ENCODE data around the gene PLCB4.

Gene PLCB4

DNA sequence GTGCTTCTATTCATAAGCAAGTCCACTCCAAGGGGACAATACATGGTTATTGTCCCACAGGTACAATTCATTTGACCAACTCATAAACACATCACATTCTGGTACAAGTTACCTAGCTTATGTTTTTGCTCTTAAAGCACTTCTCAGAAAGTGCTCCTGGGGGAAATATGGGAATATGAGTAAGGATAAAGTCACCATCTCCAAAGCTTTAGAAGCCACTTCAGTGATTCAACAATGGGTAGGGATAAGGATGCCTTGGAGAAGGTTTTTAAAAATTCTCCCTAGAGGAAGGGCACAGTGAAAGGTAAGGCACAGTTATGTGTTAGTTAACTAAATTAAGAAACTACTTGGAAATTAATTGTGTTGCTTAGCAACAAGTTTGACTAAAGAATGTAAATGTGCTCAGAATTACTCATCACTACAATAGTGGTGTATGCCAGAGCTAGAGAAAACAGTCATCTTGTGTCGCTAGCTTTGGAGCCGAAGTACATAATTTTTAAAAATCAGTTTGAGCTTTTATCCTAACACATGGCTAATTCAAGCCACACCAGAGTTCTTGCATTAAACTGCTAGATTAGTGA is 406.0 kb downstream of the PLCB4 start:
- H4K20me1 ChIP-seq (ENCODE audit: insufficient read depth, low read length, poor library complexity, severe bottlenecking): no peaks in the 10 kb centered on the region
- no peak overlapping the region for H2AFZ ChIP-seq (ENCODE audit: low read length)
- H3K4me1 ChIP-seq (ENCODE audit: insufficient read depth, low read length, poor library complexity, severe bottlenecking): peaks cover 7% of the 10 kb centered on the region
- H3K9me2 ChIP-seq (replicated peaks; ENCODE audit: low read depth, low read length): no peaks in the 10 kb centered on the region
- H3K36me3 ChIP-seq (ENCODE audit: insufficient read depth, low read length): no peaks in the 10 kb centered on the region
- H3F3A ChIP-seq (ENCODE audit: low read depth): no peaks in the 10 kb centered on the region
- H3K4me3 ChIP-seq (ENCODE audit: low read length, poor library complexity, severe bottlenecking): no peak overlapping the region
- TF ChIP-seq EZH2phosphoT487 (IDR thresholded peaks at IDR 0.05; ENCODE audit: borderline replicate concordance): no peak
- TF ChIP-seq, protein P1, sequence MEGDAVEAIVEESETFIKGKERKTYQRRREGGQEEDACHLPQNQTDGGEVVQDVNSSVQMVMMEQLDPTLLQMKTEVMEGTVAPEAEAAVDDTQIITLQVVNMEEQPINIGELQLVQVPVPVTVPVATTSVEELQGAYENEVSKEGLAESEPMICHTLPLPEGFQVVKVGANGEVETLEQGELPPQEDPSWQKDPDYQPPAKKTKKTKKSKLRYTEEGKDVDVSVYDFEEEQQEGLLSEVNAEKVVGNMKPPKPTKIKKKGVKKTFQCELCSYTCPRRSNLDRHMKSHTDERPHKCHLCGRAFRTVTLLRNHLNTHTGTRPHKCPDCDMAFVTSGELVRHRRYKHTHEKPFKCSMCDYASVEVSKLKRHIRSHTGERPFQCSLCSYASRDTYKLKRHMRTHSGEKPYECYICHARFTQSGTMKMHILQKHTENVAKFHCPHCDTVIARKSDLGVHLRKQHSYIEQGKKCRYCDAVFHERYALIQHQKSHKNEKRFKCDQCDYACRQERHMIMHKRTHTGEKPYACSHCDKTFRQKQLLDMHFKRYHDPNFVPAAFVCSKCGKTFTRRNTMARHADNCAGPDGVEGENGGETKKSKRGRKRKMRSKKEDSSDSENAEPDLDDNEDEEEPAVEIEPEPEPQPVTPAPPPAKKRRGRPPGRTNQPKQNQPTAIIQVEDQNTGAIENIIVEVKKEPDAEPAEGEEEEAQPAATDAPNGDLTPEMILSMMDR (conservative IDR thresholded peaks at IDR 0.05; ENCODE audit: low read length): no peak
- H3K9ac ChIP-seq (ENCODE audit: low read depth, low read length, poor library complexity, severe bottlenecking): no peak overlapping the region
- no peak overlapping the region for H3K4me2 ChIP-seq (ENCODE audit: low read depth, low read length, poor library complexity, severe bottlenecking)
- no peaks in the 10 kb centered on the region for H3K79me2 ChIP-seq (ENCODE audit: insufficient read depth, low read length)
- H3K9me3 ChIP-seq (ENCODE audit: insufficient read depth, low read depth, low read length): no peaks in the 10 kb centered on the region
- H3K27me3 ChIP-seq (ENCODE audit: insufficient read depth, low read length, poor library complexity, severe bottlenecking): no peaks in the 10 kb centered on the region

DNA sequence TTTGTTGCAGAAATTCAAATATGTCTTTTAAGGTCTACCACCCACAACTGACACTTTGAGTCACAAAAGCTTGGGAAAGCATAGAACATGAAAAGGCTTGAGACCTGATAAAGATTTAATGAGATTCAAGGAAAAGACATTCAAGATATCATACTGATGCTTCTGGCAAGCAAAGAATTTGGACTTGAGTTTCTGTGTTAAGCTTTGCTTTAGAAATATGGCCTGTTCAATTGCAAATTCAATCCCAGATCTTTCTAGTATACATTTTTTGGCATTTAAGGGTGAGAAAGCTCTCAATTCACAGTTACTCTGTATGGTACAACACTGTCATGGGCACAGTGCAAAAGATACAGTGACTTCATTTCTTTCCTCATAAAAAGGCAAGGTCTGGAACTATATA is 406.6 kb downstream of the PLCB4 start:
- H3K4me3 ChIP-seq (ENCODE audit: low read length, poor library complexity, severe bottlenecking): no peak overlapping the region
- H3K9me2 ChIP-seq (replicated peaks; ENCODE audit: low read depth, low read length): no peaks in the 10 kb centered on the region
- no peaks in the 10 kb centered on the region for H3K36me3 ChIP-seq (ENCODE audit: insufficient read depth, low read length)
- peaks cover 7% of the 10 kb centered on the region for H3K4me1 ChIP-seq (ENCODE audit: insufficient read depth, low read length, poor library complexity, severe bottlenecking)
- H3K27me3 ChIP-seq (ENCODE audit: insufficient read depth, low read length, poor library complexity, severe bottlenecking): no peaks in the 10 kb centered on the region
- TF ChIP-seq, protein P1 (conservative IDR thresholded peaks at IDR 0.05; ENCODE audit: low read length): no peak
- no peak for TF ChIP-seq EZH2phosphoT487 (IDR thresholded peaks at IDR 0.05; ENCODE audit: borderline replicate concordance)
- H3K4me2 ChIP-seq (ENCODE audit: low read depth, low read length, poor library complexity, severe bottlenecking): no peak overlapping the region
- H3K9me3 ChIP-seq (ENCODE audit: insufficient read depth, low read depth, low read length): no peaks in the 10 kb centered on the region
- H3F3A ChIP-seq (ENCODE audit: low read depth): no peaks in the 10 kb centered on the region
- no peak overlapping the region for H2AFZ ChIP-seq (ENCODE audit: low read length)
- no peak overlapping the region for H3K9ac ChIP-seq (ENCODE audit: low read depth, low read length, poor library complexity, severe bottlenecking)
- no peaks in the 10 kb centered on the region for H4K20me1 ChIP-seq (ENCODE audit: insufficient read depth, low read length, poor library complexity, severe bottlenecking)
- H3K79me2 ChIP-seq (ENCODE audit: insufficient read depth, low read length): no peaks in the 10 kb centered on the region

DNA sequence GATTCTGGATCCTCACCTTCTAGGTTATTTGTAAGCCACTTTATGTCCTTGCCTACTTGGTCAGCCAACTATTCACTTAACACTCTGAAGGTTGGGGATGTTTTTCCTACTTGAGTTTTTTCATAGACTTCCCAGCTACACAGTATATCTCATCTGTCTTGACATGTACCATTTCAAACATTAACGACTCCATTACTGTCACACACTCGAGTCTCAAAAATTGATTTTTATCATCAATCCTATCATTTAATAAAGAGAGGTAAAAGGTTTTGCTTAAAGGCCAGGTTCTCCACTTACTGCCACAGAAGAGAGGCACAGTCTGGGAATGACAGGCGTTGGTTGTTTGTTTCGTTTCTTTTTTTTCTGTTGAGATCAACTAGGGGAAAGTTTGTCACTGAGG is 407.3 kb downstream of the PLCB4 start:
- Histone ChIP-seq H3K9ac (ENCODE audit: low read depth, low read length, poor library complexity, severe bottlenecking) (no peak overlapping the region), H3K9me2 (replicated peaks; ENCODE audit: low read depth, low read length) (no peaks in the 10 kb centered on the region), H3K79me2 (ENCODE audit: insufficient read depth, low read length) (no peaks in the 10 kb centered on the region), H3K4me2 (ENCODE audit: low read depth, low read length, poor library complexity, severe bottlenecking) (no peak overlapping the region), H3K4me3 (ENCODE audit: low read length, poor library complexity, severe bottlenecking) (no peak overlapping the region), H3K36me3 (ENCODE audit: insufficient read depth, low read length) (no peaks in the 10 kb centered on the region), H2AFZ (ENCODE audit: low read length) (no peak overlapping the region), H3F3A (ENCODE audit: low read depth) (no peaks in the 10 kb centered on the region), H3K4me1 (ENCODE audit: insufficient read depth, low read length, poor library complexity, severe bottlenecking) (peaks cover 7% of the 10 kb centered on the region), H4K20me1 (ENCODE audit: insufficient read depth, low read length, poor library complexity, severe bottlenecking) (no peaks in the 10 kb centered on the region), H3K9me3 (ENCODE audit: insufficient read depth, low read depth, low read length) (no peaks in the 10 kb centered on the region), H3K27me3 (ENCODE audit: insufficient read depth, low read length, poor library complexity, severe bottlenecking) (no peaks in the 10 kb centered on the region)
- TF ChIP-seq, protein P1 (conservative IDR thresholded peaks at IDR 0.05; ENCODE audit: low read length): no peak
- no peak for TF ChIP-seq EZH2phosphoT487 (IDR thresholded peaks at IDR 0.05; ENCODE audit: borderline replicate concordance)
